LNCaP clone FGC (cell line): Measurements from ENCODE around the gene PCDHB7.
"Not testable (repeated sequence)": the region's sequence is repeated elsewhere in the genome, so short reads cannot be mapped to it uniquely, and the experiment has no call there.

Experiments used
- DNase-seq: peaks from one replicate; pipeline ENCODE4 v3.0.0-alpha.2; 2011; ENCODE audit warnings: low read depth
- H3K4me3 ChIP-seq: 2 replicates; pipeline ENCODE4 v1.5.1; 2011; ENCODE audit warnings: mild to moderate bottlenecking, low read depth, low read length, control low read depth
- CTCF ChIP-seq: IDR thresholded peaks from 2 replicates; pipeline ENCODE4 v1.5.1; 2012; ENCODE audit warnings: mild to moderate bottlenecking; ENCODE audit not compliant: control insufficient read depth, insufficient read depth; ENCODE audit errors: extremely low read depth

PCDHB7 gene

GRCh38 chr5:141213656-141214339 is 41.4 kb downstream of the PCDHB7 start, which contains the start of gene PCDHB13:
PCDHB13 (plus strand) TSS chr5:141213919; CDS start chr5:141214124, 205 bp downstream.
- TF ChIP-seq CTCF: peak; percentile 63
- DNase-seq: peak; percentile 47
- H3K4me3 ChIP-seq: peak within 1 kb of the TSS; percentile 36

- not testable (repeated sequence) for DNase-seq, H3K4me3 ChIP-seq
Observed at GRCh38 chr5:141214583-141214982, 42.1 kb downstream of the PCDHB7 start.

GRCh38 chr5:141215504-141215903 is 43.1 kb downstream of the PCDHB7 start:
- not testable (repeated sequence) for DNase-seq, H3K4me3 ChIP-seq

GRCh38 chr5:141216035-141216434 is 43.6 kb downstream of the PCDHB7 start:
- H3K4me3 ChIP-seq, DNase-seq: not testable (repeated sequence)

- peak; percentile 32 for DNase-seq
- peak within 1 kb of the TSS; percentile 37 for H3K4me3 ChIP-seq
- peak; percentile 46 for TF ChIP-seq CTCF
Observed at GRCh38 chr5:141223112-141223783, 50.8 kb downstream of the PCDHB7 start, which contains the start of gene PCDHB14. PCDHB14 (plus strand) TSS chr5:141223343; CDS start chr5:141223506, 163 bp downstream.

GRCh38 chr5:141224844-141225243 is 52.4 kb downstream of the PCDHB7 start:
- not testable (repeated sequence) for H3K4me3 ChIP-seq, DNase-seq

- not testable (repeated sequence) for H3K4me3 ChIP-seq, DNase-seq
Observed at GRCh38 chr5:141225421-141225820, 53.0 kb downstream of the PCDHB7 start.
